Esophagus muscularis mucosa (tissue), 3 donors: ENCODE measurements around the gene EEPD1.

Experiments used
- POLR2A ChIP-seq: fragments of 450-650 bp; IDR thresholded peaks from one replicate; pipeline ENCODE4 v1.6.1; 2017; ENCODE audit warnings: antibody characterized with exemption, moderate library complexity, mild to moderate bottlenecking, low read depth
- TF ChIP-seq, protein P1 (sequence below), 3 experiments: fragments of 200-600 bp in 2 of 3; fragments of 450-650 bp in 1 of 3; sonication (generic) in 2 of 3; IDR thresholded peaks; one replicate each; pipeline ENCODE4 v1.5.1; 2017 to 2019; ENCODE audit warnings: antibody characterized with exemption in 3 of 3, mild to moderate bottlenecking in 2 of 3, moderate library complexity in 1 of 3

DNA sequence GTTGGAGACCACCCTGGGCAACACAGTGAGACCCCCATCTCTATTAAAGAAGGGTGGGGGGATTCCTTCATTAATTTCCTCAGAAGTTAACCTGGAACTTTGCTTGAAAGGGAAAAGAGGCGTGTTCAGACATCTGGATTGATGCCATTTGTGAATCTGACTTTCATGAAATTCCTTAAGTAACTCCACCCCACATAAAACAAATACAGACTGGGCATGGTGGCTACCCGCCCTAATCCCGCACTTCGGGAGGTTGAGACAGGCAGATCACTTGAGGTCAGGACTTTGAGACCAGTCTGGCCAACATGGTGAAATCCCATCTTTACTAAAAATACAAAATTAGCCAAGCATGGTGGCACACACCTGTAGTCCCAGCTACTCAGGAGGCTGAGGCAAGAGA, 75.0 kb downstream of the EEPD1 start:
- TF ChIP-seq, protein P1, sequence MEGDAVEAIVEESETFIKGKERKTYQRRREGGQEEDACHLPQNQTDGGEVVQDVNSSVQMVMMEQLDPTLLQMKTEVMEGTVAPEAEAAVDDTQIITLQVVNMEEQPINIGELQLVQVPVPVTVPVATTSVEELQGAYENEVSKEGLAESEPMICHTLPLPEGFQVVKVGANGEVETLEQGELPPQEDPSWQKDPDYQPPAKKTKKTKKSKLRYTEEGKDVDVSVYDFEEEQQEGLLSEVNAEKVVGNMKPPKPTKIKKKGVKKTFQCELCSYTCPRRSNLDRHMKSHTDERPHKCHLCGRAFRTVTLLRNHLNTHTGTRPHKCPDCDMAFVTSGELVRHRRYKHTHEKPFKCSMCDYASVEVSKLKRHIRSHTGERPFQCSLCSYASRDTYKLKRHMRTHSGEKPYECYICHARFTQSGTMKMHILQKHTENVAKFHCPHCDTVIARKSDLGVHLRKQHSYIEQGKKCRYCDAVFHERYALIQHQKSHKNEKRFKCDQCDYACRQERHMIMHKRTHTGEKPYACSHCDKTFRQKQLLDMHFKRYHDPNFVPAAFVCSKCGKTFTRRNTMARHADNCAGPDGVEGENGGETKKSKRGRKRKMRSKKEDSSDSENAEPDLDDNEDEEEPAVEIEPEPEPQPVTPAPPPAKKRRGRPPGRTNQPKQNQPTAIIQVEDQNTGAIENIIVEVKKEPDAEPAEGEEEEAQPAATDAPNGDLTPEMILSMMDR (IDR thresholded peaks at IDR 0.05) = no peak
- TF ChIP-seq POLR2A = no peak
